PC-3 (cell line): ENCODE data around the gene ATAD3A. TPM values are rescaled to one million over a fixed set of nuclear protein-coding genes. Genes with fewer than 3 reads are reported as not detected.
A peak's percentile ranks its signal among the peaks of the same experiment; 100 is the strongest.

Experiments used
- ATAC-seq: fragments of 200-7000 bp; cut with Tn5 transposase; 2 replicates; pipeline ENCODE4 v1.9.1; 2020; ENCODE audit warnings: mild to moderate bottlenecking, moderate library complexity
- BruUV-seq: library from RNA; stranded (reverse); fragments of 400-500 nt; replicated peaks from 2 replicates; lab custom pipeline; 2021; lab: Mats Ljungman, UMichigan
- CTCF ChIA-PET: fragments of 300-600 bp; sonication (Branson Sonifier 250); formaldehyde crosslinking; loops from one replicate; lab custom pipeline; 2022; ENCODE audit warnings: antibody characterized with exemption; lab: Charles Lee
- POLR2A ChIA-PET: fragments of 300-600 bp; sonication (Branson Sonifier 250); formaldehyde crosslinking; loops from one replicate; lab custom pipeline; 2022; ENCODE audit warnings: antibody characterized with exemption; ENCODE audit not compliant: unreplicated experiment; lab: Charles Lee
- DNase-seq: peaks from one replicate; pipeline ENCODE4 v3.0.0-alpha.2; 2015
- H2AFZ ChIP-seq: fragments of 300-600 bp; sonication (generic); 2 replicates; pipeline ENCODE4 v1.6.0; 2016; ENCODE audit warnings: antibody characterized with exemption, low read length
- H3F3A ChIP-seq: fragments of 300-600 bp; sonication (generic); one replicate; pipeline ENCODE4 v1.6.0; 2017; ENCODE audit warnings: antibody characterized with exemption, low read length, control low read depth, mild to moderate bottlenecking; ENCODE audit not compliant: unreplicated experiment
- H3K27ac ChIP-seq: fragments of 300-600 bp; sonication (generic); 2 replicates; pipeline ENCODE4 v1.5.1; 2016; ENCODE audit warnings: mild to moderate bottlenecking, low read length
- H3K27me3 ChIP-seq: fragments of 300-600 bp; sonication (generic); 2 replicates; pipeline ENCODE4 v1.6.1; 2016; ENCODE audit warnings: low read length, mixed read lengths
- H3K36me3 ChIP-seq: fragments of 300-600 bp; sonication (generic); 2 replicates; pipeline ENCODE4 v1.6.1; 2016; ENCODE audit warnings: low read depth, mixed run types, low read length, mixed read lengths
- H3K4me1 ChIP-seq: fragments of 300-600 bp; sonication (generic); 2 replicates; pipeline ENCODE4 v1.5.1; 2016; ENCODE audit warnings: low read length; ENCODE audit not compliant: insufficient read depth
- H3K4me2 ChIP-seq: fragments of 300-600 bp; sonication (generic); 2 replicates; pipeline ENCODE4 v1.6.0; 2016; ENCODE audit warnings: low read length
- H3K4me3 ChIP-seq: fragments of 300-600 bp; sonication (generic); 2 replicates; pipeline ENCODE4 v1.5.1; 2016; ENCODE audit warnings: mild to moderate bottlenecking, low read length, mixed read lengths
- H3K79me2 ChIP-seq: fragments of 300-600 bp; sonication (generic); 2 replicates; pipeline ENCODE4 v1.6.1; 2017; ENCODE audit warnings: low read length, mixed read lengths
- H3K9ac ChIP-seq: fragments of 300-600 bp; sonication (generic); 2 replicates; pipeline ENCODE4 v1.6.0; 2016; ENCODE audit warnings: mild to moderate bottlenecking, low read length
- H3K9me2 ChIP-seq: fragments of 300-600 bp; sonication (generic); replicated peaks from 2 replicates; pipeline ENCODE4 v1.6.1; 2016; ENCODE audit warnings: mixed run types, low read length, mixed read lengths
- H3K9me3 ChIP-seq: fragments of 300-600 bp; sonication (generic); 2 replicates; pipeline ENCODE4 v1.6.1; 2016; ENCODE audit warnings: low read length, mixed read lengths
- H4K20me1 ChIP-seq: fragments of 300-600 bp; sonication (generic); 2 replicates; pipeline ENCODE4 v1.6.1; 2016; ENCODE audit warnings: low read length, mixed read lengths
- CTCF ChIP-seq: fragments of 300-600 bp; sonication (generic); conservative IDR thresholded peaks from 2 replicates; pipeline ENCODE4 v1.5.1; 2017; ENCODE audit warnings: antibody characterized with exemption, low read depth, mild to moderate bottlenecking, low read length
- EZH2 ChIP-seq: fragments of 300-600 bp; sonication (generic); IDR thresholded peaks from one replicate; pipeline ENCODE4 v1.6.1; 2017; ENCODE audit warnings: antibody characterized with exemption, mild to moderate bottlenecking, low read length; ENCODE audit not compliant: unreplicated experiment
- EZH2phosphoT487 ChIP-seq: fragments of 300-600 bp; sonication (generic); IDR thresholded peaks from 2 replicates; pipeline ENCODE4 v1.6.1; 2018; ENCODE audit warnings: mild to moderate bottlenecking, antibody characterized with exemption, low read length, borderline replicate concordance
- intact Hi-C: fragments of 100-400 bp; cut with micrococcal nuclease; formaldehyde crosslinking; loops from 2 replicates; pipeline ENCODE4 v1.9.0; 2023
- total RNA-seq: library from RNA; depleted of rRNA; stranded (reverse); fragments of >200 nt; gene quantifications from 2 replicates; pipeline ENCODE4 v1.2.3, GENCODE V29; 2014

The ATAD3A gene
- total RNA-seq, 1 experiment from 2014 or later = 186 TPM

- peaks cover 67% of the 10 kb centered on the region for H4K20me1 ChIP-seq
- peaks cover 63% of the 10 kb centered on the region for H3K36me3 ChIP-seq
- no peak for ATAC-seq
- H3K79me2 ChIP-seq = peaks cover 93% of the 10 kb centered on the region
- no peaks in the 10 kb centered on the region for H3K4me1 ChIP-seq
- H3K4me2 ChIP-seq = no peak overlapping the region
- H3K27me3 ChIP-seq = no peaks in the 10 kb centered on the region
- no peak overlapping the region for H3K27ac ChIP-seq
- no peaks in the 10 kb centered on the region for H3K9me3 ChIP-seq
- H2AFZ ChIP-seq = no peak overlapping the region
- no TSS peak for BruUV-seq
- H3K9ac ChIP-seq = no peak overlapping the region
- TF ChIP-seq CTCF (no peak), EZH2 (no peak)
- CTCF ChIA-PET = no interaction called here
- peaks cover 6% of the 10 kb centered on the region for H3F3A ChIP-seq
- intact Hi-C loops = no loop called here
- POLR2A ChIA-PET = no interaction called here
- no peak overlapping the region for H3K4me3 ChIP-seq
- no peaks in the 10 kb centered on the region for H3K9me2 ChIP-seq
- no peak for DNase-seq
These were observed 51.7 kb downstream of the ATAD3A start for GRCh38 chr1:1563688-1564087.

GRCh38 chr1:1564268-1564667 lies 52.3 kb downstream of the ATAD3A start:
- Histone ChIP-seq H3K9me3 (no peaks in the 10 kb centered on the region), H3K27me3 (no peaks in the 10 kb centered on the region), H3K36me3 (peaks cover 65% of the 10 kb centered on the region), H3K79me2 (peaks cover 93% of the 10 kb centered on the region), H3K27ac (no peak overlapping the region), H3K4me3 (no peak overlapping the region), H3F3A (peaks cover 6% of the 10 kb centered on the region), H4K20me1 (peaks cover 70% of the 10 kb centered on the region), H3K9me2 (no peaks in the 10 kb centered on the region), H2AFZ (no peak overlapping the region), H3K4me2 (no peak overlapping the region), H3K4me1 (no peaks in the 10 kb centered on the region), H3K9ac (no peak overlapping the region)
- DNase-seq = no peak
- no peak for ATAC-seq
- intact Hi-C loops = no loop called here
- no peak for TF ChIP-seq CTCF
- no peak for TF ChIP-seq EZH2phosphoT487
- TF ChIP-seq EZH2 = no peak
- POLR2A ChIA-PET = no interaction called here
- CTCF ChIA-PET = no interaction called here
- BruUV-seq = TSS peak; percentile 5

GRCh38 chr1:1565340-1565739 lies 53.4 kb downstream of the ATAD3A start:
- H3K36me3 ChIP-seq = peaks cover 71% of the 10 kb centered on the region
- no peak overlapping the region for H2AFZ ChIP-seq
- peaks cover 1% of the 10 kb centered on the region for H3F3A ChIP-seq
- H3K9me2 ChIP-seq = no peaks in the 10 kb centered on the region
- intact Hi-C loops = no loop called here
- H3K4me3 ChIP-seq = no peak overlapping the region
- H3K4me2 ChIP-seq = no peak overlapping the region
- TF ChIP-seq CTCF = no peak
- no peak for DNase-seq
- no peaks in the 10 kb centered on the region for H3K9me3 ChIP-seq
- no peak overlapping the region for H3K27ac ChIP-seq
- BruUV-seq = no TSS peak
- ATAC-seq = no peak
- H3K79me2 ChIP-seq = peaks cover 93% of the 10 kb centered on the region
- ChIA-PET POLR2A (no interaction called here), CTCF (no interaction called here)
- H3K4me1 ChIP-seq = no peaks in the 10 kb centered on the region
- H3K9ac ChIP-seq = no peak overlapping the region
- peaks cover 81% of the 10 kb centered on the region for H4K20me1 ChIP-seq
- no peaks in the 10 kb centered on the region for H3K27me3 ChIP-seq
